CD1c-positive myeloid dendritic cell (primary cell): ENCODE measurements around the gene HNRNPA3.
"Not testable (repeated sequence)": the region's sequence is repeated elsewhere in the genome, so short reads cannot be mapped to it uniquely, and the experiment has no call there.

Source experiments
- DNase-seq: peaks from one replicate; pipeline ENCODE4 v3.0.0-alpha.2; 2016; ENCODE audit errors: extremely low spot score

HNRNPA3 gene

DNA sequence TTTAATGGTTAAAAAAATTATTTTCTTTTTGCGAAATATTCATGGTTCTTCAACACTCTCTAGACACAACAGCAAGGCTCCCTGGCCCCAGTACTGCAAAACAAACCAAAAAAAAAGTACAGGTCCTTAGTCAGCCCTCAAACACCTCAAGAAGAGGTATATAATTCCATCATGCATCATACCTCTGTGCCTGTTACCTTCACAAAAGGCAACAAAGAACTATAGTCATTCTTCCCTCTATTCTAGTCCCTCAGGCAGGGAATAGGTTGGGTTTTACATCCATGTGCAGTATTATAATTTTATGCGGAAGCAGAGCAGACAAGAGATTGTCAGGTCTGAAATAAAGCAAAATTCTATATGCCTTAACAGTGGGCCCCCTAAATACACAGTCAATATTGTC, 43.4 kb downstream of the HNRNPA3 start:
- DNase-seq, result no peak

DNA sequence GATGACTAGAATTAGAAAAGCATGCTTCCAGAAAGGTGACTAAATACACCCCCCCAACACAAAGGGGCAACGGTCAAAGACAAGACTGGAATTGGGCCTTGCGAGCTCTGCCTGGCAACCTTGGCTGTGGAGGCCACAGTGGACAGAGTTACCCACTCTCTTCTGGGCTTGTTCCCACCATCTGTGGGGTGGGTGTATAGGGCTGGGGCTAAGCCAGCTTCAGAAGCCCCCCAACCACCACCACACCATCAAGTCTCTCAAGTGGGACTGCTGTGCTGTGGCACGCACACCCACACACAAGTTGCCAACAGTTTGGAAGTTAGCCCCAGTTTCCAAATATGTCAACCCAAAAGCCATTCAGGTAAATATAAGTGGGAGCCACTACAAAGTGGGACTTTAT, 44.1 kb downstream of the HNRNPA3 start:
- no peak for DNase-seq

DNA sequence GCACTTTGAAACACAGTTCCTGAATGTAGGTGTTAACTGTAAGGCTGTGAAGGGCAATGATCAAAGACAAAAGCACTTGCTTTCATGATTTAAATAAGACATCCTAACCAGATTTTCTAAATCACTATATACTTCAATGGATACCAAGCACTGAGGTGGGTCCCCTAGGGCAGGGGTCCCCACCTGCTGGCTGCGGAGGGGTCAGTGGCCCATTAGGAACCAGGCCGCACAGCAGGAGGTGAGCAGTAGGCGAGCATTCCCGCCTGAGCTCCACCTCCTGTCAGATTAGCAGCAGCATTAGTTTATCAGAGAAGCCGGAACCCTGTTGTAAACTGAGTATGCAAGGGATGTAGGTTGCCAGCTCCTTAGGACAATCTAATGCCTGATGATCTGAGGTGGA, 44.9 kb downstream of the HNRNPA3 start:
- DNase-seq, result no peak

DNA sequence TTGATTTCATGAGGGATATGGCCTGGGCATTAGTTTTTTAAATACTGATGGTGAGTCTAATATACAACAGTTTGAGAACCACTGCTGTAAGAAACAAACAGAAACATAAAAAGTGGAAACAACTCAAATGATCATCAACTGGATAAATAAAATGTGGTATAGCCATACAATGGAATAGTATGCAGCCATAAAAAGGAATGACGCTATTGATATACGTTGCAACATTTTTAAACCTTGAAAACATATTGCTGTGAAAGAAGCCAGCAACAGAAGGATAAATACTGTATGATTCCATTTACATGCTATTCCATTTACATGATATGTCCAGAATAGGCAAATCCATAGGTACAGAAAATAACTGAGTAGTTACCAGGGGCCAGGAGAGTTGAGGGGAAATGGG, 45.5 kb downstream of the HNRNPA3 start:
- no peak for DNase-seq

DNA sequence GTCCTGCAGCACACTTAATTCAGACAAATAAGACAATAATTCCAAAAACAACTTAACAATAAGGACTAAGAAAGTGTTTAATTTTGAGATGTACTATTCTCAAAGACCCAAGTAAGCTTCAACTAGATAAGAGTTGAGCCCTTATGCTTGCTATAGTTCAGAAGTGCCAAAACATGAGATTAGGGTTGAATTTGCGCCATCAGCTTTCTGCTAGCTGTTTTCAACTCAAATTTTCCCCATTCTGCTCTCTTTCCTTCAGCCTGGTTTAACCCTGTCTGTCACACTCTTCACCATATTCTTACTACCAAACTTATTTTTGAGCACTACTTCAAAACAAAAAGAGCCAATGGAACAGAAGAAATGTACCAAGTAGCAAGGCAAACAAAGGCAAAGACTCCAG, 47.8 kb downstream of the HNRNPA3 start:
- no peak for DNase-seq

DNA sequence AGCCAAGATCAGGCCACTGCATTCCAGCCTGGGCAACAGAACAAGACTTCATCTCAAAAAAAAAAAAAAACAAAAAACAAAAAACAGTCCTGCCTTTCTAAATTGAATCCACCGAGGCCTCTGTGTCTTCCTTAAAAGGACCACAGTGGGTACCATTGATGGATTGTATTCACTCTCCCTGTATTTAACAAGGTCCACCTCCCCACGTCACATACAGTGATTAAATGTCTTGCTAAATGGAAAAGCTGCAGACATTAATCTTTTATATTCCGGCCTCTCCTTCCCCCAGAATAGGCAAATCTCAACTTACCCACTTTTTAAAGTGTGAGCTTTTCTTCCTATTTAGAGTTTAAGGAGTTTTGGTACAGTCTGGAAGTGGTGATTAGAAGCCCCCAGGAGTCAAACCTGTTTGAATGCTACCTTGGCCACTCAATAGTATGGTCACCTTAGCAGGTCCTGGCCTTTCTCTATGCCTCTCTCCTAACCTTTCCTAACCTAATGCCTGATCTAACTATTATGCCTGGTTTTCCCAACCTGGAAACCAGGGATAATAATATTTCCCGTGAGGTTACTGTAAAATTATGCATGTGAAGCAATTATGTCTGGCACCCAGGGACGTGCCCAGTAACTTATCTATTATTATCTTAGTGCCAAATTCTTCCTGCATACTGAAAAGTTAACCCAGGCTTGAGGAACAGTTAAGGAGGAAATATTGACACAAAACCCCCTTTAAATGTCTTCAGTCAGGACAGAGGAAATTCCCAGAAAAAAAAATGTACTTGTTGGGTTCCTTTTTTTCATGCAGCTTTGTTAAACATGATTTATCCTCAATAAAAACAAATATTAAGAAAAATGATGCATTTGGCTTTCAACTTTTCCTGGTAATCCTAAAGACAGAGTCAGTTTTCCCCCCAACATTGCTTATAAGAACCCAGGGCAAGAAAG, 48.8 kb downstream of the HNRNPA3 start:
- peak; percentile 47 for DNase-seq

DNA sequence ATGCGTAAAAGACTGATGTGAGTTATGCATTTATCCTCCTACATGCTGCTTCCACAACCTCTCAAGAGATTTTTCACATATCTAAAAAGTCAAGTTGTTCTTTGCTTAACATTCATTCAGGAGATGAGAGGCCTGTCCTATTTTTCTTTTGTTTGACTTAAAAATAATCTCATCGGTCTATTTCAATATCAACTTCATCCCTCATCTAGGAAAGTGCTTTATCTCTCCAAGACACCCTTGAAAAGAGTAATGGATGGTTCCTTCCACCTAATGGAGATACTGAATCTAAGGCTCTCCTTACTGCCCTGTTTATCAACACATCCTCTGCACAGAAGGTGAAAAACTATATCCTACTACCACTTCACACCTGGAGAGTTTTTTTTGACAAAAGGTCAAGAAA, 49.5 kb downstream of the HNRNPA3 start:
- no peak for DNase-seq

DNA sequence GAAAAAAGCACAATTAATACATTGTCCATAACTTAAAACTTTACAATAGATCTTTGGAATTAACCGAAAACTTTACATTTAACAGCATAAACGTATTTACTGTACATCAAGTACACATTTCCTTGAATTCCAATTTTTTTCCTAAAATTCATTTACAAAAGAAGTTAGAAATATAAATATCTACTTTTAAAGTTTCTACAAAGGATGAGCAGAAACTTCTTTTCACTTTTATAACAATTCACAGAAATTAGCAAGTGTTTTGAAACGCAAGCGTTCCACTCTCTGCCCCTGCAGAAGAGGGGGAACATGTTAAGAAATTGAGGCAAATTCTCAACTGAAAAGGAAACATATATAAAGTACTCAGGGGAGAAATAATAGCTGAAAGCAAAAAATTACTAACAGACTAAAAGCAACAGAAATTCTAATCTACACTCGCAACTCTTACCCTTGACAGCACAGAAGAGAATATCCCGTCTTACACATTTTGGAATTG, 50.4 kb downstream of the HNRNPA3 start:
- no peak for DNase-seq

DNA sequence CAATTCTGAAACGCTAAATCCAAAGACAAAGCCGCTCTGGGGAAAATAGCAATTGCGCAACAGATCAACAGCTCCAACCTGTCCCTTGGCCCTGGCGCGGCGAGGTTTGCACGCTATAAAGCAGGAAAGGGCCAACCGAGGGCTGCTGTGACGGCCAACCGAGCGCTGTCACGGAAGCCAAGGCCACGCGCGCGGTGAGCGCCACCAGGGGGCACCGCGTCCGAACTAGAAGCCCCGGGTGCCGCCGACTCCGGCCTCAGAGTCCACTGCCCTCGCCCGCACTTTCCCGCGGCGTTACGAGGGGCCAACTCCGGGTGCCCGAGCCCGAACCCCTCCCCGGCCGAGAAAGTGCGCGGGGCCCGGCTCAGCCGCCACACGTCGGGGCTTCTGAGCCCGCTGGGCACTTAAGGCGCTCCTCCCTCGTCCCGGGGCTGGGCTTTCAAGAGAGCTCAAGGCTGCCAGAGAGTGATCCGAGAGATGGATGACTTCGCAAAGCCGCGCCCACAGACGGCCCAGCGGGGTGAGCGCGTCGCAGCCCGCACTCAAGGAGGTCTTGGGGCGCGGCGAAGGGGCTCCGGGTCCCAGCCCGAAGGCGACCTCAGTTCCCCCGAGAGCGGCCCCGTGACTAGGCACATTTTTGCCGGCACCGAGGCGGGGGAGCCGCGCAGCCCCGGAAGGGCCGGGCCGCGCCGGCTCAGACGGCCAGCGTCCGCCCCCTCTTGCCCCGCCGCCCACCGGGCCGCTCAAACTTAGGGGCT, 51.0 kb downstream of the HNRNPA3 start:
- DNase-seq, result peak; percentile 99

DNA sequence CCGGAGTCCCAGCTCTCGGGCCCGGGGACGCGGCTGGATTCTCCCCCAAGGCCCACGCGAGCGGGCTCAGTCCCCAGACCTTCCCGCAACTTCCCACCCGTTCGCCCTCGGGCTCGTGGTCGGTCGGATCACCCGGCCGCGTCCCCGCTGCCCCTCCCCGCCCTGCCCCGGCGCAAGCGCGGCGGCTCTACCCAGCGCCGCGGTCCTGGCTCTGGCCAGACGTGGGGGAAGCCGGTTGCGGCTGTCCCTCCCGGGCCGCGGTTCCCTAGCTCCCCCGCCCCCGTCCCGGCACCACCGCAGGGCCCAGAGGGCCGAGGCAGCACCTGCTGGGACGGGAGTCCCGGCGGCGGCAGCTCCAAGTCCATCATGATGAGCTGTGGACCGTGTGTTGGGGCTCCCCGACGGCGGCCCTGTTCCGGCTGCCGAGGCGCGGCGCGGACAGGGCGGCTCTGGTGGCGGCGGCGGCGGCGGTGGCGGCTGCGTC, 51.7 kb downstream of the HNRNPA3 start:
- DNase-seq, result no peak

DNA sequence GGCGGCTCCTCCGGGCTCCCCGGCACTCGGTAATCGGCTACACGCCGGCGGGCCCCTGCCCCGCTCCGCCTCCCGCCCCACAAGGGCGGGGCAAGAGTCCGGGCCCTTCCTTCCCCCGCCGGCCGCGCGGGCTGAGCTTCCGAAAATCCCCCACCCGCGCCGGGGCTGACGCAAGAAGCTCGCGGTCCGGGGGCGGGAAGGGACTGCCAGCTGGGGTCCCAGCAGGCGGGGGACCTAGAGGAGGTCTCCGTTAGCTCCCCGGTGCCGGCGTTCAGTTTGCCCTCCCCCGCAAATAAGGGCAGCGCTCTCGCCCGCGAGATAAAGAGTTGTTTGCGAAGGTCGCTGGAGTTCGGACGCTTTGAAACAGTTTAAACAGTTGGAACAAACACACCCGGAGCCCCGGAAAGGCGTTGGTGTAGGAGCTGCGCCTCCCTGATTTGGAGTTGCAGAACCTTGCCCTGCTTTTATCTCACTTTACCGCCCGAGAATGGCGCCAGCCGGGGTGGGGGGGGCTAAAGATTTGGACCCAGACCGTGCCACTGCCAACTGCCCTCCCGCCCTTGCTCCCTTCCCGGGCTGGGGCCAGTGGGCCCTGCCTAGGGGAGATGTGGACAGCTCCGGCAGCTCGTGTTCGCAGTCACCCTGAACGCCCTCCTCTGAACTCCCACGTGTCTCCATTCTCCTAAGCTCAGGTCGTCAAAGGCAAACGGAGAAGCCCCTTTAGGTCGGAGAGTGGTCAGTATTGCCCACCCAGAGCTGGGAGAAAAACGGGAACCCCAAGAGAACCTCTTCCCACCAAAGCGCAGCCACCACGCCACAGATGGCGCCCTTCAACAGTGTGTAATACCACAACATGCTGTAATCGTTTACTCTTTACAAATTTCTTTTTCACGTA, 52.3 kb downstream of the HNRNPA3 start, which contains the start of gene NFE2L2:
Gene NFE2L2, minus strand, starts transcription at position 35 of the 895 bp plus-strand sequence. CDS start 151 bp downstream, outside the sequence.
- peak; percentile 98 for DNase-seq

DNA sequence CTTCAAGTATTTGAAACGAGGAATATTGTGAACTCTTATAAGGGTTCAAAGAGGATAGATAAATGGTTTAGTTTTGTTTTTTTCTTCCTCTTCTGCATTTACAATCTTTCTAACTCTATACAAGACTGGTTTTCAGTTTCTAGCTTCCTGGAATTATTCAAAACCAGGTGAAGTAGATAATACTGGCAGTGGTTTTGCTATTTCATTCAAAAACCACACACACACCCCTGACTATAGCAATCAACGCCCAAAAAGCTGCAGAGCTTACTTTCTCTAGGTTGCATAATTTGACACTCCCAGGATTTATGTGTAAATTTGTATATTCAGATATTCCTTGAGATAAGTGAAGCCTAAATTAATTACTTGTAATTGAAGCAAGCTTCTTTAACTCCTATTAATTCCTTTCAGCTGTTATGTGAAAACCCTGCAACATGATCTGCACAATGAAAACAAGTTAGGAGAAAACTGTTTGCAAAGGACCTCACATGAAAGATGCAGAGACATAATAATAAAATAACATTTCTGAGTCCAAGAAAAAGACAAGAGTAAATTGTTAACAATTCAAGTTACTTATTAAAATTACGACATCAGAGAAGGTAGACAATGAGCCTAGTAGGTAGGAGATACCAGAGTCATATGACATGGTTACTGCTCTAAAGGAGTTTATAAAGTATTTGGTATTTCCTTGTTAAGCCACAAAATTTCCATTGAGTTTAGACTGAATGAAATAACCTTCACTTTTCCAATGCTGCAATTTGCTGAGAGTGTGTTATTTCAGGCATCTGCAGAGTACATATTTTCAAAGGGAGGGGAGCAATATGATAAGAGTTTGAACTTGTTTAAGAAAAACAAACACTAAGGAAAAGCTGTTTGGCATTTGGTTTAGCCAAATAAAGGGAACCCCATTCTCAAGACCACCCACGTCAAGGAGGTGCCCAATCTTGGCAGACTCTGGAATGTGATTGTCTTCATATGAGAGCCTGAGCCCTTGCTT, 53.5 kb downstream of the HNRNPA3 start:
- peak; percentile 57 for DNase-seq

DNA sequence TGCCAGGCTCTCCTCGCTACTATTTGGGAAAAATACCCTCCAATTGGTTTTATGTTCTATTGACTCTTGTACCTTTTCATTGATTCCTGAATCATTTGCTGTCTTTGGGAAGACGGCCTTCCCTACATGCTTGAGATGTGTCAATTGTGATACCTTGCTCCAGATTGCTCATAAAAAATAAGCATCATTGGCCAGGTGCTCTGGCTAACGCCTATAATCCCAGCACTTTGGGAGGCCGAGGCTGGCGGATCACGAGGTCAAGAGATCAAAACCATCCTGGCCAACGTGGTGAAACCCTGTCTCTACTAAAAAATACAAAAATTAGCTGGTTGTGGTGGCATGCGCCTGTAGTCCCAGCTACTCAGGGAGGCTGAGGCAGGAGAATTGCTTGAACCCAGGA, 54.4 kb downstream of the HNRNPA3 start:
- not testable (repeated sequence) for DNase-seq

DNA sequence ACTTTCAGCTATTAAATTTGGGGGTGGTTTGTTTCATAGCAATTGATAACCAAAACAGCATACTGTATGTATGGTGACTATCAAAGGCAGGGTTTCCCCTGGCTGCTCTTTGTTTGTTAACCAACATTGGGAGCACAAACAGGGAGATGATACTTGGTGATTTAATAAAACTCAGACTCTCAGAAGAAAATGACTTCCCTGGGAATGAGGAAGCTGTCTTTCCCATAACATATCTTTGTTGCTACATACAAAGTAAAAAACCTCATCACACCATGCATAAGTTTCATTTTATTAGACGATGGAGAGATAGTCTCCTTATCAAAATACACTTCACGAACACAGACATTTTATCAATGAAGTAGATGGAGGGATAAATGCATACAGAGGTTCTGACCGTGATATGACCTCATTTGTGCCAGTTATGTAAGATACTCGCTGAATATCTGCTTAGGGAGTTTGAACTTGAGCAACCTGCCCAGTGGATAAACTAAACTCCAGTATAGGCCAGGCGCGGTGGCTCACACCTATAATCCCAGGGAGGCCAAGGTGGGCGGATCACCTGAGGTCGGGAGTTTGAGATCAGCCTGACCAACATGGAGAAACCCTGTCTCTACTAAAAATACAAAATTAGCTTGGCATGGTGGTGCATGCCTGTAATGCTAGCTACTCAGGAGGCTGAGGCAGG, 55.7 kb downstream of the HNRNPA3 start:
- DNase-seq, result no peak

DNA sequence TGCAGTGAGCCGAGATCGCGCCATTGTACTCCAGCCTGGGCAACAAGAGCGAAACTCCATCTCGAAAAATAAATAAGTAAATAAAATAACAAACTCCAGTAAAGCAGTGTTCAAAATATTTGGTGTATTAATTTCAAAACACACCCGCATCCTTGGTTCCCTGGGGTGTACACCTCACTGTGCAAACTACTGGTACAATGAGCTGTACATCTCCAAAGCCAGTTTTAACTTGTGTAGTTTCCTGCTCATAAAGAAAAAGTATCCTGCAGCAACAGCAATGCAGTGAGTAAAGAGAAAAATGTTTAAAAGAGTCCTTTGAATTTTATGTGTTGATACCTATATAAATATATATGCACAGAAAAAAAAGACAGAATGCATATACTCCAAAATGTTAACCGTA, 56.3 kb downstream of the HNRNPA3 start:
- no peak for DNase-seq

DNA sequence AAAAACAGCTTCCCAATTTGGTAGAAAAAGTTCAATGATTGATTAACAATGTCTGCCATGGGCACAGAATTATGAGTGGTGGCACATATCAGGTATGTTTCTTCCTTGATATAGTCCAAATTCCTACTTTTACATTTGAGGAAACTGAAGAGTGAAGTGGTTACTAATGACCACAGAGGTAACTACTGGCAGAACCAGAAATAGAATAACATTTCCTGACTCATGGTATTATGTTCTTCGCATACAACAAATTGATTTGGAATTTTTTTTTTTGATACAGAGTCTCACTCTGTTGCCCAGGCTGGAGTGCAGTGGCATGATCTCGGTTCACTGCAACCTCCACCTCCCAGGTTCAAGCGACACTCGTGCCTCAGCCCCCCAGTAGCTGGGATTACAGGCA, 57.9 kb downstream of the HNRNPA3 start:
- DNase-seq, result no peak

DNA sequence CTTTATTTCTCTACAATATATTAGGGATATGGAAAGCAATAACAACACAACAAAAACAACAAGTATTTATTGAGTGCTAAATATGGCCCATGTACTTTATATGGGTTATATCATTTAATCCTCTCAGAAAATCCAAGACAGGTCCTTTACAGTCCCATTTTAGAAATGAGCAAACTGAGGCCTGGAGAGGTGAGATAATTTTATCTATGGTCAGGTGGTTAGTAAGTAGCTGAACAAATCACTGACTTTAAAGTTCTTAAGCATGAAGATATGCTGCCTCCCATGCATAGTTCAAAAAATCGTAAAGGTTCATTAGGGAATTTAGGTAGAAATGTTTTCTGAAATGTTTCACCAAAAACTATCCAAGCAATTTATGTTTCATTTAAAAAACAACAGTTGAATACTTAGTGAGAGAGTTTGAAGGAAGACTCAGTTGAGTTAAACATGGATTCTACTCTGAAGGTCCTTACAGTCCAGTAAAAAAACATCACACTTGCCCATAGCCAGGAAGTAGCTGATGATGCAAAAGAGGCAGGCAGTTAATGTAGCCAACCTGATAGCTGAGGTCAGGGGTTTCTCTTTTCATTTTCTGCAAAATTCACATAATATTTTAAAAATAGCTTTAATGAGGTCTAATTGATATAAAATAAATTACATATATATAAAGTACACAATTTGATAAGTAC, 59.5 kb downstream of the HNRNPA3 start:
- DNase-seq, result no peak

DNA sequence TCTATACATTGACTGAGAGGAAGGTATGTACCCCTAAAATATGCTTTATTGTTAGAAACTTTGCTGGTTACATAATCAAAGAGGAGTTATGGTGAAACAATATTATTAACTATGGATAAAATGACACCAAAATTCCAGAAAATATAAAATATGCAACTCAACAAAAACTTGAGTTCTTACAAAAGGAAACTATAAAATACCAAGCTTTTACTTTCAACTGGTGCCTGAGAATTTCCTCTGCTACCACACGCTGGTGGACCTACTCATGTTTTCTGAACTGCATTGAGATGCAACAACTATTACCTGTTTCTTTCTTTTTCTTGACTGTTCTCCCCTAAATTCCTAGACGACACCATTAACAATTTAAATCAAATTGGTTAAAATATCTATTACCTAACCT, 60.2 kb downstream of the HNRNPA3 start:
- DNase-seq, result no peak

DNA sequence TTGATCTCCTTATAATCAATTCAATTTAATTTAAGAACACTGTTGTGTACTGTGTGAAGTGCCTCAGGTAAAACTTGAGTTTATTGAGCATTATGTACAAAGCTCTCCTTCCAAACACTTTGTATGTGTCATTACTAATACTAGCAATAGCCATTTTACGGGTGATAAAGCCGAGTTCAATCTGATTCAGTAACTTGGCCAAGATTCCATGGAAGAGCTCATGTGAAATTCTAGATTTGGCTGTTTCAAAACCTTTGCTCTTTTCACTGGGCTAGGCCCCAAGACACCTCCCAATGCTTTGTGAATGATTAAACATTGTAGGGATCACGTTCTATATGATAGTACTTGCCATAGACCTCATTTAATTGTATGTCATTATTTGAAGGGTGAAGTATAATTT, 60.8 kb downstream of the HNRNPA3 start:
- DNase-seq, result no peak
